GM21529 (cell line): ENCODE data around the gene HSD17B3.
"Not testable (repeated sequence)": the region's sequence is repeated elsewhere in the genome, so short reads cannot be mapped to it uniquely, and the experiment has no call there.

Source experiments
- ATAC-seq: cut with Tn5 transposase; IDR thresholded peaks from one replicate; pipeline ENCODE4 v1.9.1; 2021; ENCODE audit not compliant: unreplicated experiment

The HSD17B3 gene

DNA sequence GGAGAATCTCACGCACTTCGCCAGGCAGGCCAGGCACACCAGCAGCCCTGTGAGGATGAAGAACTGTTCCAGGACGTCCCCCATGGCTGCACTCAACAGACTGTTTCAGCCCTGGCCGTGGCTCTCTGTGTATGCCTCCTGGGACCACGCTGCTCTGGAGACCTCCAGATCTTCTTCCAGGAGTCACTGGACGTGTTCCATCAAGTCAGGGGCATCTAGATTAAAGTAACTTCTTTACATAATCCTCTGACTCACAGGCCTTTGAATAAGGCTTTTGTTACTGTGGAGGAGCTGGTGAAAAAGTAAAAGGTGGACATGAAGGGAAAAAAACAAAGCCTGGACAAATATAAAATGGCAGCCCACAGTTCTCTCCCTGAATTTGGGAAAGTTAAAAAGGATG lies at the start of gene HSD17B3:
HSD17B3 (minus strand) TSS at position 156 of the 400 bp plus-strand sequence; CDS start at position 84, 72 bp downstream.
- no peak for ATAC-seq

DNA sequence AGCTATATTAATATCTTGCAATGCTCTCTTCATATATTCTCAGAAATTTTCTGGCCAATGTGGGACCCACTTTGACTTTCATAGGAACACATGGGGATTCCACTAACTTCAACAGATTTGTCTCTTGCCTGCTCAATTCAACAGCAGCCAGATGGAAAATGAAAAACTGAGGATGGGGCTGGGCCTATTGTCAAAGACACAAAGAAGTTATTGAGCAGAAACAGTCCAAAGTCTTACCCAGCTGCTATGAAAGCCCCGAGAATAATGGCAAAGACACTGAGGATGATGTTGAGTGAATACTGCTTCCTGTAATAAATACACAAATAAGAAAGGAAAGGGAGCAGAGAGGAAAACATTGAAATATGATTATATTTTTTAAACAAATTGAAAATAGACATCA lies 48.9 kb upstream of the HSD17B3 start:
- ATAC-seq = no peak

DNA sequence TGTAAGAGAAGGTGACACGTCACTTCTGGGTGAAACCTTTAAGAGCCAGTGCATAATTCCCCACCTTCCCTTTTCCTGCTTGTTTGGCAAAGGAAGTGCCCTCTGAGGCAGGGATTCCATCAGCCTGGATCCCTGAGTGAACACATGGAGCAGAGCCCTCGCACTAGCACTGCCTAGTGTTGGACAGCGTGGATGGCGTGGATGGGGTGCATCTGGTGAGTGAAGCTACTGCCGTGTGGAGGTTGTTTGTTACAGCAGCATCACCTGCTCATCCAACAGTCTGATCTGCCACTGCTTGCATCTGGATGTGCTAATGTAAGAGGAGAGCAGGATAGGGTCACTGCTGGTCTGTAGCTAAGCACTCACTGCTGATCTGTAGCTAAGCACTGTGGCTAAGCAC lies 46.3 kb upstream of the HSD17B3 start:
- no peak for ATAC-seq

DNA sequence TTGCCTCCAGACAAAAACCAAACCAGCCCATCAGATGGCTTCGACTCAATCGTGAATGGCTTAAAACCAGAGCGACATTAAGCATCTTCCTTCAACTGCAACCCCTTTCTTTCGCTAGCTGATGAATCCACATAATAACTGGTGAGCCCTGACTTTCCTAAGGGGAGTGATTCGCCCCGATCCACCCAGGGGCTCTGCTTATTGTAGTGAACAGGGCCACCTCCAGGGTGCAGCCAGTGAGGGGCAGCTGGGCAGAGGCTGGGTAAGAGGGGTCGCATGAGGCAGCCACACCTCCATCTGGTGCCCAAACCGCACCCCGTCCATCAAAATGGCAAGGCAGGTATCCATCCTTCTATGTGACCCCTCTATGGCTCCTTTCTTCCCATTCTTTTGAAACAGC lies 43.6 kb upstream of the HSD17B3 start:
- ATAC-seq = no peak

DNA sequence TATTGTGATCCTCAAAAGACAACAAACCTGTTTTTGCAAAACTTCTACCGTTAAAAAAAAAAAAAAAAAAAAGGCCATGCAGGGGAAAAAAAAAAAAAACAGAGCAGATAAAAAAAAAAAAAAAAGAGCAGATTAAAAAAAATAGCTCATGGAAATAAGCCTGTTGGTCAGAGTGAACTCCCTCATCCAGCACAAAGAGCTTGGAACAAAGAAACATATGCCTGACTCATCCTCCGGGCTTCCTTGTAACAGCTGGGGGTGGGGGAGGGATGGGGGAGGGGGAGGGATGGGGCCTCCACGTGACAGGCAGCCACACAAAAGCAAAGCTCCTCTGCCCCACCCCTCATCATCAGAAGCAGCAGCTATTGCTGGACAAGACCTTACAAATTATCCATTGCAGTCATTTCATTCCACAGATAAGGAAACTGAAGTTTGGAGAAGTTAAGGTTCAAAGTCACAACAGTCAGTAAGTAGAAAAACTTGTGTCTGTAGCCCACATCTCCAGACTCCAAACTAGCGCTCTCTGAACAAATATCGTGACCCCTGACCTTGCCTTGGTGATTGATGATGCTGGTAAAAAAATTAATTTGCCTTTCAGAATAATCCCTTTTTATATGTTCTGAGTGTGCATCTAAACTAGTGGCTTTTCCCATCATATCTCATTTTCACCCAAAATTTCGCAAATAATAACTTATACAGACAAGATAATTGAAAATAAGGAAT lies 42.6 kb upstream of the HSD17B3 start:
- no peak for ATAC-seq

DNA sequence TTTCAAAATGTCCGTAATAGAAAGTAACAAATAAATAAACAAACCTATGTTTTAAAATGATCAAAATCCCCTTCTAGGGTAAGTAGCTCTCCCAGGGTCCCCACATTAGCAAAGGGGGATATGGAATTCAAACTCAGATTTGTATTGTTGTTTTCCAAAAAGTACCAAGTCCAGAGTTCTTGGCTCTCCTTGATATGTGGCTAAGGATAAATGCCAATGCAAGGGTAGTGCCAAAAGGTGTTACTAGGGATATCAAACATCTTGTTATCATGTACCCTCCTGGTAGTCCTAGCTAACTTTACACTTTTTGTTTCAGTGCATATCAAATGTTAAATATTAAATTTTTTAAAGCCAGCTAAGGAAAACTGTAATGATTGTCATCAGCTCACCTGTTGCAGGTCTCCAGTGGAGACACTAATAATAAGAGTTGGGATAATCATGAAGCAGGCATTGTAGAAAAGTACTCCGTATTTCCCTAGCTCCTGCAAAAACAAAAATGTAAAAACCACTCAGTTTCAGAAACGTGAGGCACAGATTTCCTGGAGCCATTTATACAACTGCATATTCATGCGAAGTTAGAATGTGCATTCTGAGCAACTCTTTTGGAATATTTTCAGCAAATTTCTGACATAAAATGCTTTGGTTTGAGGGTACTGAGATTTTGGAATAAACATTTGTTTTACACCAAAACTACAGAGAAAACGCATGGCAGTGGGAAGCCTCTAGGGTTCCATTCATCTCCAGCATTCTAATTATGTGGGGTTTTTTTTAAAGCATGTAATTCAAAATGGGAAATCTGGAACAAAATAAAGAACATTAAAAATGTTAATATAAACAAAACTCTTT lies 41.8 kb upstream of the HSD17B3 start:
- ATAC-seq = no peak

DNA sequence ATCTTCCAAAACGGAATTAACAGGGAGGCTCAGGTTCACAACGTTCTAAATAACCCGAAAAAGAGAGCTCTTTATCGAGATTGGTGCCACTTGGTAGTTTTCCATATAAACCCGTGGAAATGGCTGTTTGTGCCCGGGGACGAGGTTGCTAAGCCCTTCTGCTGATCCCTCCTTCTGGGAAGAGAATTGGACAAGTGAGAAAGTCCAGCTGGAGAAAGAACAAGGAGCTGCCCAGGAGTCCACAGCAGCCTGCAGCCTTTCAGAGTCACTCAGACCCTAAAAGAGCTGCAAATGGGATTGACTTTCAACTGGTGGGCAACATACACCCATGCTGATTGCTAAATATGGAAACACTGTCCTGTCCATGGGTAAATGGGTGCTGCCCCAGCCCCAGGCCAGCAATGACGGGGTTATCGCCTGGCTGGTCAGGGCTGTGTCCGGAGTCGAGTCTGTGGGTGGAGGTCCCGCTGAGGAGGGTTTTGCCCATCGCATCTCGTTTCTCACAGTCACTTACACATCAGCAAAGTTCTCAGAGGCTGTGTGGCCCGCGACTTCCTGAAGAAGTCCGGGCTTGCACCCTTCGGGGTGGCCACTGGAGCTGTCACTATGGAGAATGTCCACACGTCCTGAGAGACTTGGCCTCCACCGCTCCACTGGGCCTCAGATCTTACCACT lies 40.7 kb upstream of the HSD17B3 start:
- ATAC-seq = no peak

DNA sequence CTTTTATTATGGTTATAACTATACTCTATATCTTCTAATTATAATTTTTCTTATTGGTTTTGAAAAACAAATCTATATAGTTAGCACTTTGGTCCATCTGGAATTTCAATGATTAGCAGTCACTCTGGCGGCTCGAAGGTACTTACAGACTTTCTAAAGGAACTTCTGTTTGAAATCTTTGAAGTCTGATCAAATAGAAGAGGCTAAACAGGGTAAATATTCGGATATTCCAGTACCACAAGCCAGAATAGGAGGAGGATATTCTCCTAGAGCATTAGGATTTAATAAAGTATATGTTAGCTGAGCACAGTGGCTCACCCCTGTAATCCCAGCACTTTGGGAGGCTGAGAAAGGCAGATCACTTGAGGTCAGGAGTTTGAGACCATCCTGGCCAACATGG lies 38.7 kb upstream of the HSD17B3 start:
- ATAC-seq = no peak

DNA sequence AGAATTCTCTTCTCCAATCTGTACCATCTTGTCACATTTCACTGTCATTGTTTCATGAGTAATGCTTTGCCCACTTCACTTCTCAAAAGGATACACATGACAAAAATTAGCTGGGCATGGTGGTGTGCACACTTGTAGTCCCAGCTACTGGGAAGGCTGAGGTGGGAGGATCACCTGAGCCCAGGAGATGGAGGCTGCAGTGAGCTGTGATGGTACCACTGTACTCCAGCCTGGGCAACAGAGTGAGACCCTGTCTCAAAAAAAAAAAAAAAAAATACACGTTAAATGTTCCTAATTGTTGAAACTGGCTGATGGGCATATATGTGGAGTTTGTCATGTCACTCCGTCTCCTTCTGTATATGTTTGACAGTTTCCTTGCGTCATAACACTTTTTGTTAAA lies 36.3 kb upstream of the HSD17B3 start:
- no peak for ATAC-seq

DNA sequence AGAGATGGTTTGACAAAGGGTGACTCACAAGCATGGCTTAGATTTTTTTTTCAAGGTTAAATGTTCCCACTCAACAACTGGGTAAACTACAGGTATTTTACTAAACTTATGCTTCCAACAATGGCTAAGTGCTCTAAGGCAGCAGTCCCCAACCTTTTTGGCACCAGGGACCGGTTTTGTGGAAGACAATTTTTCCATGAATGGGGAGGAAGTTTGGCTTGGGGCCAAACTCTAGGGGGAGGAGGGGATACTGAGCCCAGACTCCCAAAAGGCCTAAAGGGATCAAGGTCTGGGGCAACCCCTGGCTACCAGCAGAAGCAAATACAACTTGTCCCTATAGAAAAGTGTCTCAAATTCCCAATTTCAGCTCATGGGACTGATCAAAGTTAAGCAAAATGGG lies 32.0 kb upstream of the HSD17B3 start:
- ATAC-seq = no peak

DNA sequence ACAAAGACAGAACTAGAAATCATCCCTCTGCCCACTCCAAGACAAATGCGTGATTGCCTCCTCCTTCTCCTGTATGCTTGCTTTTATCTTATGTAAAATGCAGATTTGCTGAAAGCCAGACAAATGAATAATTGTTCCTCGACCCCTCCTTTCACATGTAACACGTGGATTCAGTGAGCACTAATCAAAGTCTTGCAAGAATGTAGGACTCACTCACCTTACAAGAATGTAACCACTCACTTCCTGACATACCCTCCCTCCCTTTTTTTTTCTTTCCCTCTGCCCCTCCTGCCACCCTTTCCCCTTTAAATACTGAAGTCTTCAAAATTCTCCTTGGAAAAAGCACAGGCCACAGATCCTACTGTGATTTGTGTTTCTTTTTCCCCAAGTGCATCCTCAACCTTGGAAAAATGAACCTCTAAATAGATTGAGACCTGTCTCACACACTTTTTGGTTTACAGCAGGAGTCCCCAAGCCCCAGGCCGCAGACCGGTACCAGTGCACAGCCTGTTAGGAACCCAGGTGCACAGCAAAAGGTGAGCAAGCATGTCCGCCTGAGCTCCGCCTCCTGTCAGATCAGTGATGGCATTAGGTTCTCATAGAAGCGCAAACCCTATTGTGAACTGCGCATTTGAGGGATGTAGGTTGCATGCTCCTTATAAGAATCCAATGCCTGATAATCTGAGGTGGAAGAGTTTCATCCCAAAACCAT lies 29.4 kb upstream of the HSD17B3 start:
- ATAC-seq = no peak

DNA sequence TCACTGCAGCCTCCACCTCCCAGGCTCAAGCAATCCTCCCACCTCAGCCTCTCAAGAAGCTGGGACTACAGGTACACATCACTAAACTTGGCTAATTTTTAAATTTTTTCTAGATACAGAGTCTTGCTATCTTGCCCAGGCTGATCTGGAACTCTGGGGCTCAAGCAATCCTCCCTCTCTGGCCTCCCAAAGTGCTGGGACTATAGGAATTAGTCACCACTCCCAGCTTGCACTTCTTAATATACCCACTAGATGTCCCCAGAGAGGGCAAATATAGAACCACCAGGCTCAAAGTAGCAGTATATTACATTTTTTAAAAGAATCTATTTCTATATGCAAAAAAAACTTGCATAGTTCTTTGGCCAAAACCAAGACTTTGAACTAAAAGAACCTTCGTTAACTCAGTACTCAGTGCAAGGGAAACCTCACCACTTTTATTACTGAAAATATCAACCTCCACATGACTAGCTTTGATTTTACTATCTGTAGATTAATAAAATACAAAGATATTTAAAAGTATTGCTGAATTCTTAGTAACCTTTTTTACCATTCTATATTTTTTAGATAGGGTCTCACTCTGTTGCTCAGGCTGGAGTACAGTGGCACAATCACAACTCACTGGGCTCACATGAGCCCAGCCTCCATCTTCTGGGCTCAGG lies 25.8 kb upstream of the HSD17B3 start:
- ATAC-seq = no peak

DNA sequence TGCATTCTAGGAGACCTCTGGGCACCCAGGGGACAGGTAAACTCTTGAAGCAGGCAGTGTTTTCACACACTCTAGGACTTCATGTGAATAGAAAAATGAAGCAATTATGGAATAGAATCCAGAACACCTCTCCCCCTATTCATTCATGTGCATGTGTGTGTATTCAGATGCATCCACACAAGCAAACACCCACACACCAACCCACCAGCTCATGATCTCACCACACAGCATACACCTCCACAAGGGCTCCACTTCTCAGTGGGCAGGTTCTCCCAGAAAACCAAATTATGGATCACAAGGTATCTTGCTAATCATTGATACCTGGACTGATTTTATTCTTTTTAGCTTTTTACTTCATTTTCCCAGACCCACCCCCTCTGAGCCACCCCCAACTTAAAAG lies 21.2 kb upstream of the HSD17B3 start:
- ATAC-seq = no peak

DNA sequence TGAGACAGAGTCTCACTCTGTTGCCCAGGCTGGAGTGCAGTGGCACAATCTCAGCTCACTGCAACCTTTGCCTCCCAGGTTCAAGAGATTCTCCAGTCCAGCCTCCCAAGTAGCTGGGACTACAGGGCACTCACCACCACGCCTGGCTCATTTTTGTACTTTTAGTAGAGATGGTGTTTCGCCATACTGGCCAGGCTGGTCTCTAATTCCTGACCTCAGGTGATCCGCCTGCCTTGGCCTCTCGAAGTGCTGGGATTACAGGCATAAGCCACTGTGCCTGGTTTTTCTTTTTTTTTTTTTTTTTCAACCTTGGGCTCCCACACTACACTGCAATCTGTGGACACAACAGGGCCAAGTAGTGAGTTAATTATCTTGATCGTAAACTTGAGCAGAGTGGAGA lies 20.8 kb upstream of the HSD17B3 start:
- not testable (repeated sequence) for ATAC-seq

DNA sequence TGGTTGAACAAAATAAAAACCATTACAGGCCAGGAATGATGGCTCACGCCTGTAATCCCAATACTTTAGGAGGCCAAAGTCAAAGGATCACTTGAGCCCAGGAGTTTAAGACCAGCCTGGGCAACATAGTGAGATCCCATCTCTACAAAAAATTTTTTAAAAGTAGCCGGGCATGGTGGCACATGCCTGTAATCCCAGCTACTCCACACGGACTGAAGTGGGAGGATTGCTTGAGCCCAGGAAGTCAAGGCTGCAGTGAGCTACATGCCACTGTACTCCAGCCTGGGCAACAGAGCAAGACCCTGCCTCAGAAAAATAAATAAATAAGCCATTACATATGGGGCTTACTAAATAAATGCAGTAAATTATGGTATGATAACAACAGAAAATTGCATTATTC lies 20.2 kb upstream of the HSD17B3 start:
- not testable (repeated sequence) for ATAC-seq

DNA sequence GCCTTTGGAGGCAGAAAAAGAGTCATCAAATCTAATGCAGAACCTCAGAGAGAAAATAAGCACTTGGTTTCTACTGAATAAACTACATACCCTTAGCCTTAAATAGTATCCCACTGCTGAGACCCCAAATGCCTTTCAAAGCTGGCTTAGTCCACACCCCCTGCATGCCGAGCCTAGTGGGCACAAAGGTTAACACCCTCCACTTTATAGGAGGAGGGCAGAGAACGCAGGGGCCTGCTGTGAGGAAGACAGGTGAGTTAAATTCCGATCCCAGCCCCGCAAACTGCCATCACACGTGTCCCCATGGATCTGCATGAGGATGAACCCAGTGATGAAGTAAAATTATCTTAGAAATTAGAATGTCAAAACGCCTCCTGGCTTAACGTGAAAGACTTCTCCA lies 19.5 kb upstream of the HSD17B3 start:
- no peak for ATAC-seq

DNA sequence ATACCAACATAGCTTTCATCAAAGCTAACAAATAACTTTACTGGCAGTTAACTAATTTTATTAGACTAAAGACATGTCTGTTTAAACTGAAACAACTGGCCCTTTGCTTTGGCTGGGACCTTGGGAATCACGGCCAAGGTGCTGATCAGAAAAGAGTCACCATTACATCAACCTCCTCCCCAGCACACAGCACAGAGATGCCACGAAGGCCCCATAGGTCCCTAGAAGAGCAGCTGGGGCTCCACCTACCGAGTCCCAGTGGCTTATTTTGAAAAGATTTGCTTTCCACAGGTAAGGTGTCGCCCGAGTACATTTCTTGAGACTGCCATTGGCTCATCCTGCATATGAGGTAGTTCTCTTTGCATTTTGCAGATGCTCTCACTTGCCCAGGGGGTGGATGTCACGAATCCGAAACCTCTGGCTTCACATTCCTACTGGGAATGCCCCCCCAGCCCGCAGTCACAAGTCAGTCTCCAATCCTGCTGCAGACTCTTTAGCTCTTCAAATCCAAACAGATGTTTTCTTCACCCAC lies 18.8 kb upstream of the HSD17B3 start:
- ATAC-seq = no peak

DNA sequence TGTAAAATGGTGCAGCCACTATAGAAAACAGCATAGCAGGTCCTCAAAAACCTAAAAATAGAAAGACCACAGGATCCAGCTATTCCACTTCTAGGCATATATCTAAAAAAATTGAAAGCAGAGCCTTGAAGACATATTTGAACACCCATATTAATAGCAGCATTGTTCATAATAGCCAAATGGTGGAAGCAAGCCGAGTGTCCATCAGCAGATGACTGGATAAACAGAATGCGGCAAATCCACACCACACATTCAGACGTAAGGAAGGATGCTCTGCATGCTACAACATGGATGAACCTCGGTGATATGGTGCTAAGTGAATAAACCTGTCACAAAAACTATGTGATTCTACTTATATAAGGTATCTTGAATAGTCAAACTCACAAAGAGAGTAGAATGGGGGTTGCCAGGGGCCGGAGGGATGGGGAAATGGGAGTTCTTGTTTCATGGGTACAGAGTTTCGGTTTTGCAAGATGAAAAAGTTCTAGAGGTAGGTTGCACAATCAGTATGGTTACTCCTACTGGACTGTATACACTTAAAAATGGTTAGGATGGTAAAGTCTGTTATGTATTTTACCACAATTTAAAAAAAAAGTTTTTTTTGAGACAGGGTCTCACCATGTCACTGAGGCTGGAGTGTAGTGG lies 17.1 kb upstream of the HSD17B3 start:
- no peak for ATAC-seq

DNA sequence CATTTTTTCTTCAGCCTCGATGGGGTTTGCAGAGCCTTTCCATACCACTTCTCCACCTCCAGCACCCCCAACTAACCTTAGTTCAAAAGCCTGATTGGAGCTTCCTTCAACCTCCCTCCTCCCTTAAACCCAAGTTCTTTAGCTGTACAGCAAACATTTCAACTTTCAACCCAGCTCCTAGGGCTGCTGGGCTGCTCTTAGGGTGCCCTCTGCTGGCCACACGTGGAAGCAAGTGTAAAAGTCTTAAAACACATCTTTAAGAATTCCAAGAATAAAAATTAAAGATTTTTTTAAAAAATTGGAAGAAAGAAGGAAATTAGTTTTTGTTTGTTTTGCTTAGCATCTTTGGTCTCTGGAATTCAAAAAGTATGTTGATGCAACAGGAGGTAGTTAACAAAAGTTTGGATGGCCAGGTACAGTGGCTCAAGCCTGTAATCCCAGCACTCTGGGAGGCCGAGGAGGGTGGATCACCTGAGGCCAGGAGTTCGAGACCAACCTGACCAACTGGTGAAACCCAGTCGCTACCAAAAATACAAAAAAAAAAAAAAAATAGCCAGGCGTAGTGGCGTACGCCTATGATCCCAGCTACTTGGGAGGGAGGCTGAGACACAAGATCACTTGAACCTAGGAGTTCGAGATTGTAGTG lies 15.5 kb upstream of the HSD17B3 start:
- ATAC-seq = no peak
